Measurements from ENCODE around the gene CTDNEP1. TPM values are rescaled to one million over a fixed set of nuclear protein-coding genes. Genes with fewer than 3 reads are reported as not detected.
A peak's percentile ranks its signal among the peaks of the same experiment; 100 is the strongest.

CTDNEP1 gene
- total RNA-seq, 1 donor from 2014 or later, result 141 TPM

DNA sequence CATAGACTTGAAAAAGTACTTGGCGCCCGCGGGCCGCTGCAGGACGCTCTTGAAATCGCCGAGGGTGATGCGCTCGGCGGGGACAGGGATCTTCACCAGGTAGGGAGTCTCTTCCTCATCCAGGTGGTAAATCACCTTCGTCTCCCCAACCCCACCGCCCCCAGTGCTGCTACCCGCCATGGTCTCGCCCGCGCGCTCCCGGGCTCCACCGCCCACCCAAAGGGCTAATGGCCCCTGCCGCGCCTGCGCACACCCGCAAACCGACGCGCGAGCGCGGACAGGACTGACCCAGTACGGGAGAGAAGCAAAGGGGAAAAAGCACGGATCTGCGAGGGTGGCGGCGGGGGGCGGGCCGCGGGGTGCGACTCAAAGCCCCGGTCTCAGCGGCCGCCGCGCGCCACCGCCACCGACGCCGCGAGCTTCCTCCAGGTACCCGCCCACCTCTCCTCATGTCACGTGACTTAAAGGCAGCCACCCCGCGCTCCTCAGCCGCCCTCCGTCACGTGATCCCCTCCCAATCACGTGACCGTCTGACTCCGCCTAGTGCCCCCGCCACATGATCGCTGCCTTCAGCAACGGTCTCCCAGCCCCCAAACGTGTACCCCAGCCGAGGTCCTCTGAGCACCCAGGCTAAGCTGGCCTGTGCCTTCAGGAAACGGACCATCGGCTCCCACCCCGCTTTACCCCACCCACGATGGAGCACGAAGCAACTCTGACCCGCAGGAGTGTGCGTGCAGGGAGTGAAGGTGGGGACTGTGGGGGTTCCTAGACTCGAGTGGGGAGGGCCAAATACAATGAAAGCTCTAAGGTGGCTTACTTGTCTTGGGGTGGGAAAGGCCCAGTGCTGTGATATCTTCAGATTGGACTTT is 17.2 kb downstream of the CTDNEP1 start, which contains the start of gene DVL2:
Gene DVL2 (minus strand): TSS at position 435 of the 869 bp plus-strand sequence. CDS start 255 bp downstream, at position 180.
- ATAC-seq (peak; percentile 65), DNase-seq (peak; percentile 97)
- Histone ChIP-seq H3K27me3 (no peaks in the 10 kb centered on the region), H3K4me3 (peak within 1 kb of the TSS; percentile 95), H3K27ac (peak within 1 kb of the TSS; percentile 84), H3K9me3 (no peaks in the 10 kb centered on the region), H3K36me3 (peaks cover 34% of the 10 kb centered on the region), H3K4me1 (peaks cover 28% of the 10 kb centered on the region)
- intact Hi-C loops (cut with DNase I), result no loop called here
- TF ChIP-seq, protein P1, sequence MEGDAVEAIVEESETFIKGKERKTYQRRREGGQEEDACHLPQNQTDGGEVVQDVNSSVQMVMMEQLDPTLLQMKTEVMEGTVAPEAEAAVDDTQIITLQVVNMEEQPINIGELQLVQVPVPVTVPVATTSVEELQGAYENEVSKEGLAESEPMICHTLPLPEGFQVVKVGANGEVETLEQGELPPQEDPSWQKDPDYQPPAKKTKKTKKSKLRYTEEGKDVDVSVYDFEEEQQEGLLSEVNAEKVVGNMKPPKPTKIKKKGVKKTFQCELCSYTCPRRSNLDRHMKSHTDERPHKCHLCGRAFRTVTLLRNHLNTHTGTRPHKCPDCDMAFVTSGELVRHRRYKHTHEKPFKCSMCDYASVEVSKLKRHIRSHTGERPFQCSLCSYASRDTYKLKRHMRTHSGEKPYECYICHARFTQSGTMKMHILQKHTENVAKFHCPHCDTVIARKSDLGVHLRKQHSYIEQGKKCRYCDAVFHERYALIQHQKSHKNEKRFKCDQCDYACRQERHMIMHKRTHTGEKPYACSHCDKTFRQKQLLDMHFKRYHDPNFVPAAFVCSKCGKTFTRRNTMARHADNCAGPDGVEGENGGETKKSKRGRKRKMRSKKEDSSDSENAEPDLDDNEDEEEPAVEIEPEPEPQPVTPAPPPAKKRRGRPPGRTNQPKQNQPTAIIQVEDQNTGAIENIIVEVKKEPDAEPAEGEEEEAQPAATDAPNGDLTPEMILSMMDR (IDR thresholded peaks at IDR 0.05), result no peak

DNA sequence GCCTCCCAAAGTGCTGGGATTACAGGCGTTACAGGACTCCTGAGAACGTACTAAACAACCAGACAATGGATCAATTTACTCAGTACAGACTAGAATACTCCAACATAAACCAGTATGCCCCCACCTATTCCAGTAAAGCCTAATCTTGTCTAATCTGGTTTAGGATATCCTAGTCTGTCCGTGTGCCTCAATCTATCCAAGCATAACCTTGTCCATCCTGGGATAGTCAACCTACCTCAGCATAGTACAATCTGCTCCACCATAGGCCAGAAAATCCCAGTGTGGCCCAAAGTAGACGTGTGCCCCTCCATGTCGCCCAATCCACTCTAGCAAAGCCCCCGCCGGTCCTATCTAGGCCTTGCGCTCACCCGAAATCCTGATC is 17.8 kb downstream of the CTDNEP1 start:
- H3K4me1 ChIP-seq, result peaks cover 28% of the 10 kb centered on the region
- H3K27me3 ChIP-seq, result no peaks in the 10 kb centered on the region
- intact Hi-C loops (cut with DNase I), result no loop called here
- TF ChIP-seq, protein P1 (IDR thresholded peaks at IDR 0.05), result no peak
- H3K9me3 ChIP-seq, result no peaks in the 10 kb centered on the region
- peak overlapping the region; percentile 95 for H3K4me3 ChIP-seq
- peak; percentile 0 for ATAC-seq
- no peak for DNase-seq
- H3K36me3 ChIP-seq, result peaks cover 40% of the 10 kb centered on the region
- peak overlapping the region; percentile 84 for H3K27ac ChIP-seq

DNA sequence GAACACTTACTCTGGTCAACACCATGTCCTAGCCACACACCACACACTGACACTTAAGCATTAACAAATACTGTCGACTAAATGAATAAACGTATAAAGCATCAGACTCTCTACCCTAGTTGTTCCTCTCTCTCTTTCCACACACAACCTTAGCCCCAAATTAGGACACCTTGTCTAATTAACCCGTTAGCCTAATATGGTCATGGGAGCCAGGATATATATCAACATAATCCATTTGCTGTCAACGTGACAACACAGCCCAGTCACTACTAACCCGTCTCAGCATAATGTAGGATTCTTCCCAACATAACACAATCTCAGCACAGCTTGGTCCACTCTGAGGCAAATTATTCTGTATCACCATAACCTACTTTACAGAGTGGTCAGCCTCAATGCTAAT is 19.4 kb downstream of the CTDNEP1 start:
- Histone ChIP-seq H3K9me3 (no peaks in the 10 kb centered on the region), H3K4me1 (peaks cover 28% of the 10 kb centered on the region), H3K4me3 (peak overlapping the region; percentile 14), H3K36me3 (peaks cover 54% of the 10 kb centered on the region), H3K27me3 (no peaks in the 10 kb centered on the region), H3K27ac (no peak overlapping the region)
- no peak for DNase-seq
- no peak for ATAC-seq
- intact Hi-C loops (cut with DNase I), result no loop called here
- TF ChIP-seq, protein P1 (IDR thresholded peaks at IDR 0.05), result no peak

DNA sequence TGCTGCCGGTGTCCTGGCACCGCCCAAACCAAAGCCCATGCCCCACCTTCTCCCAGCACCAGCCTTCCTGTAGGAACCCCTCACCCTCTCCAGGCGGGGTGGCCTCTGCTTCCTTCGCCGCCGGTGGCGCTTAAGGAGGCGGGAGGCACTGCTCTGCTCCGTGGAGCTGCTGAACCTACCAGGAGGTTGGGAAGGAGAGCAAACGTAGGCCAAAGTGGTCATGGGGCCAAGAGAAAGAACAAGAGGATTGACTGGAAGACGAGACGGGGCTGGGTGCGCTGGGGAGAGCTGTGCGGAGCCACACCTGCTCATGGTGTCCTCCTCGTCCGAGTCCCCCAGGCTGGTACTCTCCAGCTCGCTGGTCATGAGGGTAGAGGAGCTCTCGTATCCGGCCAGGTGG is 22.0 kb downstream of the CTDNEP1 start:
- DNase-seq (no peak), ATAC-seq (no peak)
- Histone ChIP-seq H3K36me3 (peaks cover 63% of the 10 kb centered on the region), H3K4me3 (no peak overlapping the region), H3K27me3 (no peaks in the 10 kb centered on the region), H3K4me1 (peaks cover 18% of the 10 kb centered on the region), H3K9me3 (no peaks in the 10 kb centered on the region), H3K27ac (no peak overlapping the region)
- TF ChIP-seq, protein P1 (IDR thresholded peaks at IDR 0.05), result no peak
- intact Hi-C loops (cut with DNase I), result no loop called here

DNA sequence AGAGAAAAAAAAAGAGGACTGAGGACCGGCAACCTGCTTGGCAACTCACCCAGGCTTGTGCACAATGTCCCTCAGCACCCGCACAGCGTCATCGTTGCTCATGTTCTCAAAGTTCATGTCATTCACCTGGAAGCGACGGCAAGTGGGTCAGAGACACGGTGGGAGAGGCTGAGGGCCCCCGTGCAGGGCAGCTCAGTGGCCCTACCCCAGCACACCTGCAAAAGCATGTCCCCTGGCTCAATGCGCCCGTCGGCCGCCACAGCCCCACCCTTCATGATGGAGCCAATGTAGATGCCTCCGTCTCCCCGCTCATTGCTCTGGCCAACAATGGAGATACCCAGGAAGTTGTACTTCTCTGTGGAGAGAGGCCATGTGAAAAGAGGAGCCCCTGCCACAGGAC is 22.6 kb downstream of the CTDNEP1 start:
- TF ChIP-seq, protein P1 (IDR thresholded peaks at IDR 0.05), result no peak
- no peak for DNase-seq
- intact Hi-C loops (cut with DNase I), result no loop called here
- no peaks in the 10 kb centered on the region for H3K27me3 ChIP-seq
- peaks cover 18% of the 10 kb centered on the region for H3K4me1 ChIP-seq
- H3K4me3 ChIP-seq, result no peak overlapping the region
- peaks cover 69% of the 10 kb centered on the region for H3K36me3 ChIP-seq
- no peak overlapping the region for H3K27ac ChIP-seq
- ATAC-seq, result no peak
- no peaks in the 10 kb centered on the region for H3K9me3 ChIP-seq
